Adrenal gland (tissue), 5 donors: ENCODE data around the gene ITM2C.

Experiments used
- POLR2A ChIP-seq, 2 donors: fragments of 450-650 bp; IDR thresholded peaks; one replicate each; pipeline ENCODE4 v1.6.1; 2017; ENCODE audit warnings: antibody characterized with exemption in 2 of 2, mild to moderate bottlenecking in 2 of 2, moderate library complexity in 1 of 2
- TF ChIP-seq, protein P1 (sequence below), 6 experiments: fragments of 450-650 bp in 4 of 6; fragments of 200-600 bp in 2 of 6; sonication (generic) in 1 of 6; IDR thresholded peaks; 1 replicate in 5 of 6; 2 replicates in 1 of 6; pipeline versions ENCODE4 v1.5.1 to v1.8.0; 2016 to 2021; ENCODE audit warnings: antibody characterized with exemption in 6 of 6, mild to moderate bottlenecking in 2 of 6, moderate library complexity in 1 of 6
- donor health status: DM: no; HTN: no; CAD: no.

DNA sequence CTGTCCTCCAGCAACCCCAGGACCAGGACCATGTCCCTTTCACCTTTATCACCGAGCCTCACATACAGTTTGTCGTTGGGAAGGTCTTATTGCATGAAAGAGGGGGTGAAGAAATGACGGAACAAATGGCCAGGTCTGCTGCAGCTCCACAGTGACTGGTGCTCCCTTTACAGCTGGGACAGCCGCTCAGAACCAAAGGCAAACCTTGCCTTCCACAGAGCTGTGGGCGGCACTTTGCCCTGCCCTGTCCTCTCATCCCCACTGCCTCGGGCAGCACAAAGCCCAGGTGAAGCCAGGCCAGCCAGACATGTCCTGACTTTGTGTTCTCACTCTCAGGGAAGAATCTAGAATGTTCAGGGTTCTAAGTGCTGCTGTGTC is 59.3 kb downstream of the ITM2C start:
- TF ChIP-seq, protein P1, sequence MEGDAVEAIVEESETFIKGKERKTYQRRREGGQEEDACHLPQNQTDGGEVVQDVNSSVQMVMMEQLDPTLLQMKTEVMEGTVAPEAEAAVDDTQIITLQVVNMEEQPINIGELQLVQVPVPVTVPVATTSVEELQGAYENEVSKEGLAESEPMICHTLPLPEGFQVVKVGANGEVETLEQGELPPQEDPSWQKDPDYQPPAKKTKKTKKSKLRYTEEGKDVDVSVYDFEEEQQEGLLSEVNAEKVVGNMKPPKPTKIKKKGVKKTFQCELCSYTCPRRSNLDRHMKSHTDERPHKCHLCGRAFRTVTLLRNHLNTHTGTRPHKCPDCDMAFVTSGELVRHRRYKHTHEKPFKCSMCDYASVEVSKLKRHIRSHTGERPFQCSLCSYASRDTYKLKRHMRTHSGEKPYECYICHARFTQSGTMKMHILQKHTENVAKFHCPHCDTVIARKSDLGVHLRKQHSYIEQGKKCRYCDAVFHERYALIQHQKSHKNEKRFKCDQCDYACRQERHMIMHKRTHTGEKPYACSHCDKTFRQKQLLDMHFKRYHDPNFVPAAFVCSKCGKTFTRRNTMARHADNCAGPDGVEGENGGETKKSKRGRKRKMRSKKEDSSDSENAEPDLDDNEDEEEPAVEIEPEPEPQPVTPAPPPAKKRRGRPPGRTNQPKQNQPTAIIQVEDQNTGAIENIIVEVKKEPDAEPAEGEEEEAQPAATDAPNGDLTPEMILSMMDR (IDR thresholded peaks at IDR 0.05) = no peak
- TF ChIP-seq POLR2A (IDR thresholded peaks at IDR 0.05) = no peak
